ENCODE results near the gene PLA1A.

The PLA1A gene

DNA sequence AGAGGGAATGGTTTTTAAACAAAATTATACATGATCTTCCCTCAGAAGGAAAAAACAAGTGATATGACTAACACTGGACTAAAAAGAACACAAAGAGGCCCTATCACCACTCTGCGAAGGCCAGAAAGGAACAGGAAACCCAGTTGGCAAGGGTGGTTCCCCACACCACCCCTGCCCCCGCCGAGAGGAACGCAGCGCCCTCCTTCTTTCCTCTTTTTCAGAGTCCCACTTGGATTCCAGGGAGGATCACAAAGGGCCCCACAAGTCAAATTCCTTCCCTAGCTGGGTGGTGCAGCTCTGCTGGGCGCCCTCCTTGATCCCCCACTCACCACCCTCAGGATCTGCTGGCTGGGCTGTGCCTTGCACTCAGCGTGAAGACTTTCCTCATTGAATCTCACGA, 29.8 kb downstream of the PLA1A start:
- TF ChIP-seq, protein P1, sequence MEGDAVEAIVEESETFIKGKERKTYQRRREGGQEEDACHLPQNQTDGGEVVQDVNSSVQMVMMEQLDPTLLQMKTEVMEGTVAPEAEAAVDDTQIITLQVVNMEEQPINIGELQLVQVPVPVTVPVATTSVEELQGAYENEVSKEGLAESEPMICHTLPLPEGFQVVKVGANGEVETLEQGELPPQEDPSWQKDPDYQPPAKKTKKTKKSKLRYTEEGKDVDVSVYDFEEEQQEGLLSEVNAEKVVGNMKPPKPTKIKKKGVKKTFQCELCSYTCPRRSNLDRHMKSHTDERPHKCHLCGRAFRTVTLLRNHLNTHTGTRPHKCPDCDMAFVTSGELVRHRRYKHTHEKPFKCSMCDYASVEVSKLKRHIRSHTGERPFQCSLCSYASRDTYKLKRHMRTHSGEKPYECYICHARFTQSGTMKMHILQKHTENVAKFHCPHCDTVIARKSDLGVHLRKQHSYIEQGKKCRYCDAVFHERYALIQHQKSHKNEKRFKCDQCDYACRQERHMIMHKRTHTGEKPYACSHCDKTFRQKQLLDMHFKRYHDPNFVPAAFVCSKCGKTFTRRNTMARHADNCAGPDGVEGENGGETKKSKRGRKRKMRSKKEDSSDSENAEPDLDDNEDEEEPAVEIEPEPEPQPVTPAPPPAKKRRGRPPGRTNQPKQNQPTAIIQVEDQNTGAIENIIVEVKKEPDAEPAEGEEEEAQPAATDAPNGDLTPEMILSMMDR (IDR thresholded peaks at IDR 0.05; ENCODE audit: low read depth, low read length) = no peak
- in situ Hi-C loops (cut with HindIII; ENCODE audit: low sequenced_read_pairs) = no loop called here
- H3K4me3 ChIP-seq (ENCODE audit: low read depth, low read length) = no peak overlapping the region
- no peak for DNase-seq (ENCODE audit: low read depth, low spot score)

DNA sequence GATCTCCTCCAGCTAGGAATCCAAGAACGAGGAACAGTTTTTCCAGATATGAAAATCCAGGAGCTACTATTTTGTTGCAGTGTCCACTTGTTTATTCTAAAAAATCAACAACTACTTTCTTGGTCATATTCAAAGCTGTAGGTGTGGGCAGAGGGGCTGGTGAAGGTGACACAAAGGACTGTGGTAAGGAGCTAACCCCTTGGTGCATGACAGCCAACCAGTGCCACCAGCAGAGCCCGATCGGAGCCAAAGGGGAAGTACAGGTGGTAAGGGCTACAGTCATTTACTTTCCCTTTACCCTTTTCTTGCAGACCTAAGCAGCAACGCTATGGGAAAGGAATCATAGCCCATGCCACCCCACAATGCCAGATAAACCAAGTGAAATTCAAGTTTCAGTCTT, 30.7 kb downstream of the PLA1A start:
- in situ Hi-C loops (cut with HindIII; ENCODE audit: low sequenced_read_pairs) = no loop called here
- TF ChIP-seq, protein P1 (IDR thresholded peaks at IDR 0.05; ENCODE audit: low read depth, low read length) = no peak
- DNase-seq (ENCODE audit: low read depth, low spot score) = no peak
- H3K4me3 ChIP-seq (ENCODE audit: low read depth, low read length) = no peak overlapping the region

DNA sequence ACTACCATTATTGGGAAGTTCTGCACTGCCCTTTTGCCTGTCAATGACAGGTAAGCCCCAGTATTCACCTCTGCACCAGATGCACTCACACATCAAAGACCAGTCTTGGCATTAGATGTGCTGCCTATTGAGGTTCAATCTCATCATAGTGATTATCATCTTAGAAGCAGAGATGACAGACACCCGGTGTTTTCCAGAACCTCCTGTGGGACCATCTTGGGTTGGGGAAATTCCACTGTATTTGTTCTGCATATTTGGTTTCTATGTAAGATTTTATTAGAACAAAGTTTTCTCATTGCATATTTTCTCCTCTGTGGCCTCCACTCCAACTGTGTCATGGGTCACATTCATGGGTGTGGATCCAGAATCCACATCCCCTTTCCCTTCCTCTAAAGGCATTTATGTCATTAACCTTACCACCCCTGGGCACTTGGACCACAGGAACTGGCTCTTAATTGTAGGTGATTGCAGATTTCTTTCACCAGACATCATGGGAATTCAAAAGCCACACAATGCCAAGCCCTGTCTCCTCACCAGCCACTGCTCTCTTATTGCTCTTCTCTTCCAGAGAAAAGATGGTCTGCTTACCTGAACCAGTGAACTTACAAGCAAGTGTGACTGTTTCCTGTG, 31.2 kb downstream of the PLA1A start:
- no peak overlapping the region for H3K4me3 ChIP-seq (ENCODE audit: low read depth, low read length)
- TF ChIP-seq, protein P1 (IDR thresholded peaks at IDR 0.05; ENCODE audit: low read depth, low read length) = no peak
- in situ Hi-C loops (cut with HindIII; ENCODE audit: low sequenced_read_pairs) = no loop called here
- DNase-seq (ENCODE audit: low read depth, low spot score) = peak; percentile 29

DNA sequence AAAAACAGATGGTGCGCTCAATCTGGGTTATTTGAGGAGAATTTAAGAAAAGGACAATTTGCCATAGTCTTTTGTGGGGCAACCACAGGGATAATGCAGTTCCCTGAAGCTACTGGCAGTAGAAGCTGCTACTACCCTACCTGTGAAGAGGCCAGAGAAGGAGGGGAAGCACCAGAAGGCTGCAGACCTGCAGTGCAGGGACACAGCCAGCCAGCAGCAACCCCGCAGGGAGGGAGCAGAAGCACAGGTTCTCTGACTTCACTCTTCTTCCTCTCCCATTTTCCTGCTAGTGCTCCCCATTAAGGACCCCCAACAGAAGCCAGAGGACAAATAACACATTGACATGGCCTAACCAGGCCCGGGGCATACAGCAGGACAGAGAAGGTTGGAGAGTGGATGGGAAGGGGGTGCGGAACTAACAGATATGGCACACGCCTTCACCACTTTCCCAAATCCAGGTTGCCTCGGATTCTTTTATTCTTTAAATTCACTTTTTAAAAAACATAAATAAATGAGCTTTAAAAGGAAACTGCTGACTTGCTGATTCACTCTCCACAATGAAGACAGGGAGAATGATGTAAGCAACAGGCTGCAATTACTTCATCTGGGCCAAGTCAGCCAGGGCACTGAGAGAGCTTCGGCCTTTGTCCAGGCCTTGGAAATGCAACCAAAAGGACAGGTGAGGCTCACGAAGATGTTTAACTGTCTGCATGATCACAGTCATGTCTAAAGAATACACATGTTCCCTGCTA, 32.6 kb downstream of the PLA1A start:
- DNase-seq (ENCODE audit: low read depth, low spot score) = peak; percentile 46
- H3K4me3 ChIP-seq (ENCODE audit: low read depth, low read length) = no peak overlapping the region
- TF ChIP-seq, protein P1 (IDR thresholded peaks at IDR 0.05; ENCODE audit: low read depth, low read length) = no peak
- in situ Hi-C loops (cut with HindIII; ENCODE audit: low sequenced_read_pairs) = no loop called here

DNA sequence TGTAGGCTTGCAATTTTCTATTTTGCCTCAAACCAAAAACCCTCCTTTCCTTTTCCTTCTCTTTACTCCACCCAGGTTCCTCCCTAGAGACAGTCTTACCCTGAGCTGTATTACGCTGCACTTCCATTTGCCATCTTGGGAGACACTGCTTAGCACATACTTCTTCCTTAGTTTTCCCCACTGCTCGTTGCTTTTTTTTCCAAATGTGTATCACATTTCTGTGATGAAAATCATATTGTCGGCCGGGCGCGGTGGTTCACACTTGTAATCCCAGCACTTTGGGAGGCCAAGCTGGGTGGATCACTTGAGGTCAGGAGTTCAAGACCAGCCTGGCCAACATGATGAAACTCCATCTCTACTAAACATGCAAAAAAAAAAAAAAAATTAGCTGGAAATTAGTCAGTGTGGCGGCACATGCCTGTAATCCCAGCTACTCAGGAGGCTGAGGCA, 33.2 kb downstream of the PLA1A start:
- in situ Hi-C loops (cut with HindIII; ENCODE audit: low sequenced_read_pairs) = no loop called here
- no peak for DNase-seq (ENCODE audit: low read depth, low spot score)
- TF ChIP-seq, protein P1 (IDR thresholded peaks at IDR 0.05; ENCODE audit: low read depth, low read length) = no peak
- no peak overlapping the region for H3K4me3 ChIP-seq (ENCODE audit: low read depth, low read length)

DNA sequence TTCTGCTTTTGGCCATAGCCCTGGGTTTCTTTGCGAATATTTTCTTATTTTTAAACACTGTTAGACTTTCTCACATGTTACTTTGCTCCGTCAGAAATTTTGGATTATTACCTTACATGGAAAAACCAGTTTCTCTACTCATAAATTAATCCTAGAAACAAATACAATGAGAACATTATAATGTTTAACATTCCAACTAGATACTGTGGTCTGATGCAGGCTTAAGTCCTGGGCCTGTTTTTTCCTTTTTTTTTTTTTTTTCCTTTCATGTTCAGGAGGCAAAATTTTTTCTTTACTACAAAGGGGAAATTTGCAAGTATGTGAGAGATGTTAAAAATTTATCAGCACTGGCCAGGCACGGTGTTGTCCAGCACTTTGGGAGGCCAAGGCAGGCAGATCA, 33.8 kb downstream of the PLA1A start:
- TF ChIP-seq, protein P1 (IDR thresholded peaks at IDR 0.05; ENCODE audit: low read depth, low read length) = no peak
- DNase-seq (ENCODE audit: low read depth, low spot score) = no peak
- in situ Hi-C loops (cut with HindIII; ENCODE audit: low sequenced_read_pairs) = no loop called here
- H3K4me3 ChIP-seq (ENCODE audit: low read depth, low read length) = no peak overlapping the region

All from astrocyte of the spinal cord (primary cell).